B cell (primary cell): ENCODE measurements around the gene SSH3.

Source experiments
- CTCF ChIP-seq: fragments of 200-600 bp; IDR thresholded peaks from one replicate; pipeline ENCODE4 v1.8.0; 2022; ENCODE audit warnings: antibody characterized with exemption, mild to moderate bottlenecking
- EZH2 ChIP-seq: IDR thresholded peaks from 2 replicates; pipeline ENCODE4 v1.6.1; 2012; ENCODE audit warnings: borderline replicate concordance, low read depth, mild to moderate bottlenecking, moderate library complexity, low read length; ENCODE audit not compliant: insufficient read depth, poor library complexity, severe bottlenecking

- TF ChIP-seq EZH2: no peak
- no peak for TF ChIP-seq CTCF
Measured at GRCh38 chr11:67276781-67277230, 26.5 kb upstream of the SSH3 start.
